Panc1 (cell line): Measurements from ENCODE around the gene TNFAIP2. TPM values are rescaled to one million over a fixed set of nuclear protein-coding genes. Genes with fewer than 3 reads are reported as not detected.

Source experiments
- ATAC-seq: fragments of 200-7000 bp; cut with Tn5 transposase; 2 replicates; pipeline ENCODE4 v1.9.1; 2020; ENCODE audit warnings: mild to moderate bottlenecking, moderate library complexity
- BruUV-seq: library from RNA; stranded (reverse); fragments of 400-500 nt; replicated peaks from 2 replicates; lab custom pipeline; 2021; lab: Mats Ljungman, UMichigan
- CTCF ChIA-PET: fragments of 300-600 bp; sonication (Branson Sonifier 250); formaldehyde crosslinking; loops from one replicate; lab custom pipeline; 2022; ENCODE audit warnings: antibody characterized with exemption; lab: Charles Lee
- POLR2A ChIA-PET: fragments of 300-600 bp; sonication (Branson Sonifier 250); formaldehyde crosslinking; loops from one replicate; lab custom pipeline; 2022; ENCODE audit warnings: antibody characterized with exemption; lab: Charles Lee
- DNase-seq: peaks from one replicate; pipeline ENCODE4 v3.0.0-alpha.2; 2010; ENCODE audit warnings: low read depth, low spot score
- H3K27ac ChIP-seq: 2 replicates; pipeline ENCODE4 v1.5.1; 2011; ENCODE audit warnings: mild to moderate bottlenecking, low read length, inconsistent platforms
- H3K27me3 ChIP-seq: fragments of 200-500 bp; sonication (Bioruptor generic); 2 replicates; pipeline ENCODE4 v1.6.0; 2014; ENCODE audit warnings: low read length, inconsistent platforms; ENCODE audit not compliant: control insufficient read depth, insufficient read depth
- H3K36me3 ChIP-seq: fragments of 200-500 bp; sonication (Bioruptor generic); 2 replicates; pipeline ENCODE4 v1.5.1; 2014; ENCODE audit warnings: inconsistent platforms, mild to moderate bottlenecking, low read length, moderate library complexity; ENCODE audit not compliant: control insufficient read depth, insufficient read depth
- H3K4me1 ChIP-seq: 2 replicates; pipeline ENCODE4 v1.5.1; 2011; ENCODE audit warnings: inconsistent platforms, mild to moderate bottlenecking, low read length, moderate library complexity; ENCODE audit not compliant: control insufficient read depth, insufficient read depth
- H3K4me3 ChIP-seq, 2 experiments: 2 replicates each; pipeline ENCODE4 v1.5.1; 2011 to 2012; ENCODE audit warnings: low read depth in 2 of 2, low read length in 2 of 2, mild to moderate bottlenecking in 2 of 2, inconsistent platforms in 1 of 2, moderate library complexity in 1 of 2
- H3K9me3 ChIP-seq: fragments of 200-500 bp; sonication (Bioruptor generic); 2 replicates; pipeline ENCODE4 v1.5.1; 2014; ENCODE audit warnings: low read depth, mild to moderate bottlenecking, inconsistent platforms, low read length, moderate library complexity; ENCODE audit not compliant: control insufficient read depth, insufficient read depth
- POLR2AphosphoS5 ChIP-seq: IDR thresholded peaks from 2 replicates; pipeline ENCODE4 v1.6.1; 2012; ENCODE audit warnings: mild to moderate bottlenecking, low read depth, low read length, moderate library complexity
- SIN3A ChIP-seq: IDR thresholded peaks from 2 replicates; pipeline ENCODE4 v1.6.1; 2012; ENCODE audit warnings: low read depth, mild to moderate bottlenecking, low read length, moderate library complexity, borderline replicate concordance; ENCODE audit not compliant: insufficient read depth
- TCF7L2 ChIP-seq: IDR thresholded peaks from 2 replicates; pipeline ENCODE4 v1.6.1; 2011; ENCODE audit warnings: mild to moderate bottlenecking, low read depth, low read length, inconsistent platforms
- in situ Hi-C: cut with HindIII; loops from 2 replicates; pipeline ENCODE4 v1.10.0; 2016; ENCODE audit warnings: low sequenced_read_pairs, low pct_unique_long_range_greater_than_20kb
- intact Hi-C: fragments of 100-400 bp; cut with micrococcal nuclease; formaldehyde crosslinking; loops from one replicate; pipeline ENCODE4 v1.10.0; 2022; ENCODE audit not compliant: unreplicated experiment
- total RNA-seq: library from RNA; stranded (reverse); gene quantifications from one replicate; pipeline ENCODE4 v1.2.1, GENCODE V29; 2021; ENCODE audit not compliant: unreplicated experiment
- TF ChIP-seq, protein P1 (sequence below), 2 experiments: IDR thresholded peaks; 2 replicates each; pipeline ENCODE4 v1.6.1; 2011 to 2012; ENCODE audit warnings: low read depth in 2 of 2, control low read depth in 1 of 2, low read length in 1 of 2, mild to moderate bottlenecking in 1 of 2, moderate library complexity in 1 of 2; ENCODE audit not compliant: insufficient read depth in 1 of 2
- TF ChIP-seq, protein P2 (sequence below): fragments of 450-650 bp; IDR thresholded peaks from 2 replicates; pipeline ENCODE4 v1.5.1; 2017; ENCODE audit warnings: mild to moderate bottlenecking

The TNFAIP2 gene
- total RNA-seq, 1 experiment from 2014 or later: 491 TPM

DNA sequence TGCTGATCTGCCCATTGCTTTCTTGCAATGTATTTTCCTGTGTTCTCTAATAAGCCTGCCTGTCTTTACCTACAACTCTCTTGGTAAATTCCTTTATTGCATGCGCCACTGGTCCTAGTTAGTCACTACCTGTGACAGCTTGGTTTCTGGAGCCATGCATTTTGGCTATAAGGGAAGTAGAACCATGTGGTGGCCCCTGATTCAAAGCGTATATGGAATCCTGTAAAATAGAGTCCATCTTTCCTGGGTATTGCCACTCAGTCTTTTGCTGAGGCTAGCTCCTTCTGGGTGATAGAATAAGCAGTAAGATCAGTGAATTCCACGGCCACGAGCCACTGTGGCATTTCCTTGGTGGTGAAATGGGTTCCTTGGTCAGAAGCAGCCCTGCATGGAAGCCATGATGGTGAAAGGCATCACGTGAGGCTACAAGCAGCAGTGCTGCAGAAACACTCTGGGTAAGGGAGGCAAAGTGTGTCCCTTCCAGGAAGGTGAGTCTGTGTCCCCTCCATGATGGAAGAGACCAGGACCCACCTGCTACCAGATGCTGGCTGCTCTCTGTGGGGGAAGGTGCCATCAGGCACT is 19.6 kb downstream of the TNFAIP2 start:
- intact Hi-C loops (loop anchor here (5.0 kb wide), 1 partner anchor 139 kb away; no protein-coding TSS in a partner anchor), in situ Hi-C loops (no loop called here)
- no peaks in the 10 kb centered on the region for H3K9me3 ChIP-seq
- peaks cover 42% of the 10 kb centered on the region for H3K4me1 ChIP-seq
- POLR2A ChIA-PET: no interaction called here
- ATAC-seq: no peak
- no peak overlapping the region for H3K4me3 ChIP-seq
- no TSS peak for BruUV-seq
- H3K27me3 ChIP-seq: no peaks in the 10 kb centered on the region
- no peak for TF ChIP-seq TCF7L2
- TF ChIP-seq, protein P1, sequence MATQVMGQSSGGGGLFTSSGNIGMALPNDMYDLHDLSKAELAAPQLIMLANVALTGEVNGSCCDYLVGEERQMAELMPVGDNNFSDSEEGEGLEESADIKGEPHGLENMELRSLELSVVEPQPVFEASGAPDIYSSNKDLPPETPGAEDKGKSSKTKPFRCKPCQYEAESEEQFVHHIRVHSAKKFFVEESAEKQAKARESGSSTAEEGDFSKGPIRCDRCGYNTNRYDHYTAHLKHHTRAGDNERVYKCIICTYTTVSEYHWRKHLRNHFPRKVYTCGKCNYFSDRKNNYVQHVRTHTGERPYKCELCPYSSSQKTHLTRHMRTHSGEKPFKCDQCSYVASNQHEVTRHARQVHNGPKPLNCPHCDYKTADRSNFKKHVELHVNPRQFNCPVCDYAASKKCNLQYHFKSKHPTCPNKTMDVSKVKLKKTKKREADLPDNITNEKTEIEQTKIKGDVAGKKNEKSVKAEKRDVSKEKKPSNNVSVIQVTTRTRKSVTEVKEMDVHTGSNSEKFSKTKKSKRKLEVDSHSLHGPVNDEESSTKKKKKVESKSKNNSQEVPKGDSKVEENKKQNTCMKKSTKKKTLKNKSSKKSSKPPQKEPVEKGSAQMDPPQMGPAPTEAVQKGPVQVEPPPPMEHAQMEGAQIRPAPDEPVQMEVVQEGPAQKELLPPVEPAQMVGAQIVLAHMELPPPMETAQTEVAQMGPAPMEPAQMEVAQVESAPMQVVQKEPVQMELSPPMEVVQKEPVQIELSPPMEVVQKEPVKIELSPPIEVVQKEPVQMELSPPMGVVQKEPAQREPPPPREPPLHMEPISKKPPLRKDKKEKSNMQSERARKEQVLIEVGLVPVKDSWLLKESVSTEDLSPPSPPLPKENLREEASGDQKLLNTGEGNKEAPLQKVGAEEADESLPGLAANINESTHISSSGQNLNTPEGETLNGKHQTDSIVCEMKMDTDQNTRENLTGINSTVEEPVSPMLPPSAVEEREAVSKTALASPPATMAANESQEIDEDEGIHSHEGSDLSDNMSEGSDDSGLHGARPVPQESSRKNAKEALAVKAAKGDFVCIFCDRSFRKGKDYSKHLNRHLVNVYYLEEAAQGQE (IDR thresholded peaks at IDR 0.05; ENCODE audit: insufficient read depth in 1 of 2, low read depth in 2 of 2, low read length in 1 of 2): no peak
- TF ChIP-seq POLR2AphosphoS5: no peak
- no peak for TF ChIP-seq SIN3A
- TF ChIP-seq, protein P2, sequence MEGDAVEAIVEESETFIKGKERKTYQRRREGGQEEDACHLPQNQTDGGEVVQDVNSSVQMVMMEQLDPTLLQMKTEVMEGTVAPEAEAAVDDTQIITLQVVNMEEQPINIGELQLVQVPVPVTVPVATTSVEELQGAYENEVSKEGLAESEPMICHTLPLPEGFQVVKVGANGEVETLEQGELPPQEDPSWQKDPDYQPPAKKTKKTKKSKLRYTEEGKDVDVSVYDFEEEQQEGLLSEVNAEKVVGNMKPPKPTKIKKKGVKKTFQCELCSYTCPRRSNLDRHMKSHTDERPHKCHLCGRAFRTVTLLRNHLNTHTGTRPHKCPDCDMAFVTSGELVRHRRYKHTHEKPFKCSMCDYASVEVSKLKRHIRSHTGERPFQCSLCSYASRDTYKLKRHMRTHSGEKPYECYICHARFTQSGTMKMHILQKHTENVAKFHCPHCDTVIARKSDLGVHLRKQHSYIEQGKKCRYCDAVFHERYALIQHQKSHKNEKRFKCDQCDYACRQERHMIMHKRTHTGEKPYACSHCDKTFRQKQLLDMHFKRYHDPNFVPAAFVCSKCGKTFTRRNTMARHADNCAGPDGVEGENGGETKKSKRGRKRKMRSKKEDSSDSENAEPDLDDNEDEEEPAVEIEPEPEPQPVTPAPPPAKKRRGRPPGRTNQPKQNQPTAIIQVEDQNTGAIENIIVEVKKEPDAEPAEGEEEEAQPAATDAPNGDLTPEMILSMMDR: no peak
- H3K27ac ChIP-seq: peak overlapping the region; percentile 75
- DNase-seq: no peak
- CTCF ChIA-PET: interaction anchor here (0.5 kb wide), 1 partner anchor 1257 kb away, joined by 3 read pairs; no protein-coding TSS in a partner anchor
- H3K36me3 ChIP-seq: no peaks in the 10 kb centered on the region

DNA sequence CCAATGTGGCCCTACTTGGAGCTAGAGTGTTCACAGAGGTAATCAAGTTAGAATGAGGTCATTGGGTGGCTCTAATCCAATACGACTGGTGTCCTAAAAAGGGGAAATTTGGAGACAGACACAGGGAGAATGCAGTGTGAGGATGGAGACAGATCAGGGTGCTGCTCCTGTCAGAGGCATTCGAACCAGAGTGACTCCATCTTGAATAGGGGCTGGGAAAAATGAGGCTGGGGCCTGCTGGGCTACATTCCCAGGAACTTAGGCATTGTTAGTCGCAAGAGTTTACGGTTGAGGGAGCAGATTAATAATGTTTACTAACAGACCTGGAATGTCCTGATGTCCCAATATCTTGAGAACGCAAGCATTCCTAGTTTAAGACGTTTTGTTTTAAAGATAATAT is 20.2 kb downstream of the TNFAIP2 start:
- intact Hi-C loops (loop anchor here (5.0 kb wide), 1 partner anchor 139 kb away; no protein-coding TSS in a partner anchor), in situ Hi-C loops (no loop called here)
- peaks cover 38% of the 10 kb centered on the region for H3K4me1 ChIP-seq
- no peak for TF ChIP-seq POLR2AphosphoS5
- TF ChIP-seq, protein P1 (IDR thresholded peaks at IDR 0.05; ENCODE audit: insufficient read depth in 1 of 2, low read depth in 2 of 2, low read length in 1 of 2): no peak
- TF ChIP-seq TCF7L2: no peak
- TF ChIP-seq, protein P2: no peak
- no peak for TF ChIP-seq SIN3A
- H3K36me3 ChIP-seq: no peaks in the 10 kb centered on the region
- H3K27me3 ChIP-seq: no peaks in the 10 kb centered on the region
- no TSS peak for BruUV-seq
- ATAC-seq: no peak
- no peaks in the 10 kb centered on the region for H3K9me3 ChIP-seq
- no peak overlapping the region for H3K4me3 ChIP-seq
- ChIA-PET POLR2A (no interaction called here), CTCF (interaction anchor here (0.6 kb wide), 1 partner anchor 135 kb away, joined by 4 read pairs; no protein-coding TSS in a partner anchor)
- no peak for DNase-seq
- peak overlapping the region; percentile 75 for H3K27ac ChIP-seq
